Body of pancreas (tissue), 4 donors: Measurements from ENCODE around the gene COL5A1.

Experiments used
- POLR2A ChIP-seq, 3 donors: fragments of 450-650 bp; IDR thresholded peaks; one replicate each; pipeline ENCODE4 v1.6.1; 2016; ENCODE audit warnings: antibody characterized with exemption in 3 of 3, mild to moderate bottlenecking in 2 of 3
- TF ChIP-seq, protein P1 (sequence below), 7 experiments: fragments of 450-650 bp in 4 of 7; fragments of 200-600 bp in 3 of 7; sonication (generic) in 3 of 7; IDR thresholded peaks; one replicate each; pipeline ENCODE4 v1.5.1; 2016 to 2019; ENCODE audit warnings: antibody characterized with exemption in 7 of 7

DNA sequence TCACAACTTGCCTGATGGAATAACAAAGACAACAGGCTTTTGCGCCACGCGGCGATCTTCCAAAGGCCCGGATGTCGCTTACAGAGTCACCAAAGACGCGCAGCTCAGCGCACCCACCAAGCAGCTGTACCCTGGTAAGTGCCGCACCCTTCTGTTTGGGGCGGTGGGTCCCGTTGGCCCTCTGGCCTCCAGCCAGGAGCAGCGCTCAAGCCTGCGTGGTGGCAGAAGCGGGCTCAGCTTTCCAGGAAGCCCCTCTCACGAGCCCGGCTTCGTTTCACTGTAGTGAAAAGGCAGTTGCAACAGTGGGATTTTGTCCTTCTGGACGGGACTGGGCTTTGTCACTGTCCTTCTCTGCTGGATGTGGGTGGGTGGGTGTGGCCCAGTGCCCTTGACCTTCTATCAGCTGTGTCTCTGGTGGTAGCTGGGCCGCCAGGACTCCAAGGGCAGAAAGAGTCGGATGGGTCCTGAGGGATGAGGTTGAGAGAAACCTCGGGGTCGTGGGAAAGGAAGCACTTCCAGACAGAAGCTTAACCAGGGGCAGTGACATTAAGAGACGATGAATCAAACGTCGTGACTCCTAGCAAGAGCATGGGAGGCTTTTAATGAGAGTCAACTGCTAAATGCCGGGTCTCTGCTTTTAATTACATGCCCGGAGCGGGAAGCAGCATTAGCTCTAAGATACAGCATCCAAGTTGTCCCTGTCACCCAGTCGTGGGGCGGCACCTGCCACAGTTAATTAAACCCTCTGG lies 49.5 kb downstream of the COL5A1 start:
- TF ChIP-seq, protein P1, sequence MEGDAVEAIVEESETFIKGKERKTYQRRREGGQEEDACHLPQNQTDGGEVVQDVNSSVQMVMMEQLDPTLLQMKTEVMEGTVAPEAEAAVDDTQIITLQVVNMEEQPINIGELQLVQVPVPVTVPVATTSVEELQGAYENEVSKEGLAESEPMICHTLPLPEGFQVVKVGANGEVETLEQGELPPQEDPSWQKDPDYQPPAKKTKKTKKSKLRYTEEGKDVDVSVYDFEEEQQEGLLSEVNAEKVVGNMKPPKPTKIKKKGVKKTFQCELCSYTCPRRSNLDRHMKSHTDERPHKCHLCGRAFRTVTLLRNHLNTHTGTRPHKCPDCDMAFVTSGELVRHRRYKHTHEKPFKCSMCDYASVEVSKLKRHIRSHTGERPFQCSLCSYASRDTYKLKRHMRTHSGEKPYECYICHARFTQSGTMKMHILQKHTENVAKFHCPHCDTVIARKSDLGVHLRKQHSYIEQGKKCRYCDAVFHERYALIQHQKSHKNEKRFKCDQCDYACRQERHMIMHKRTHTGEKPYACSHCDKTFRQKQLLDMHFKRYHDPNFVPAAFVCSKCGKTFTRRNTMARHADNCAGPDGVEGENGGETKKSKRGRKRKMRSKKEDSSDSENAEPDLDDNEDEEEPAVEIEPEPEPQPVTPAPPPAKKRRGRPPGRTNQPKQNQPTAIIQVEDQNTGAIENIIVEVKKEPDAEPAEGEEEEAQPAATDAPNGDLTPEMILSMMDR (IDR thresholded peaks at IDR 0.05), result no peak
- no peak for TF ChIP-seq POLR2A (IDR thresholded peaks at IDR 0.05)
